Adipocyte (in vitro differentiated cells): ENCODE data around the gene PTH1R.

Experiments
- DNase-seq: peaks from one replicate; pipeline ENCODE4 v3.0.0-alpha.2; 2015; ENCODE audit warnings: low read depth
- H3K27me3 ChIP-seq: replicated peaks from 2 replicates; pipeline ENCODE4 v1.7.0; 2013; ENCODE audit warnings: mild to moderate bottlenecking, low read length, moderate library complexity; ENCODE audit not compliant: control insufficient read depth, insufficient read depth
- H3K36me3 ChIP-seq: 2 replicates; pipeline ENCODE4 v1.7.0; 2013; ENCODE audit warnings: low read length, mild to moderate bottlenecking, moderate library complexity; ENCODE audit not compliant: control insufficient read depth, insufficient read depth, severe bottlenecking
- H3K4me1 ChIP-seq: 2 replicates; pipeline ENCODE4 v1.7.0; 2013; ENCODE audit warnings: mild to moderate bottlenecking, low read length, moderate library complexity; ENCODE audit not compliant: control insufficient read depth, insufficient read depth
- H3K4me3 ChIP-seq: 2 replicates; pipeline ENCODE4 v1.7.0; 2013; ENCODE audit warnings: mild to moderate bottlenecking, low read length, moderate library complexity
- H3K9ac ChIP-seq: 2 replicates; pipeline ENCODE4 v1.7.0; 2013; ENCODE audit warnings: mild to moderate bottlenecking, low read length, moderate library complexity
- H3K9me3 ChIP-seq: 2 replicates; pipeline ENCODE4 v1.7.0; 2013; ENCODE audit warnings: mild to moderate bottlenecking, low read length, moderate library complexity; ENCODE audit not compliant: control insufficient read depth

PTH1R gene

DNA sequence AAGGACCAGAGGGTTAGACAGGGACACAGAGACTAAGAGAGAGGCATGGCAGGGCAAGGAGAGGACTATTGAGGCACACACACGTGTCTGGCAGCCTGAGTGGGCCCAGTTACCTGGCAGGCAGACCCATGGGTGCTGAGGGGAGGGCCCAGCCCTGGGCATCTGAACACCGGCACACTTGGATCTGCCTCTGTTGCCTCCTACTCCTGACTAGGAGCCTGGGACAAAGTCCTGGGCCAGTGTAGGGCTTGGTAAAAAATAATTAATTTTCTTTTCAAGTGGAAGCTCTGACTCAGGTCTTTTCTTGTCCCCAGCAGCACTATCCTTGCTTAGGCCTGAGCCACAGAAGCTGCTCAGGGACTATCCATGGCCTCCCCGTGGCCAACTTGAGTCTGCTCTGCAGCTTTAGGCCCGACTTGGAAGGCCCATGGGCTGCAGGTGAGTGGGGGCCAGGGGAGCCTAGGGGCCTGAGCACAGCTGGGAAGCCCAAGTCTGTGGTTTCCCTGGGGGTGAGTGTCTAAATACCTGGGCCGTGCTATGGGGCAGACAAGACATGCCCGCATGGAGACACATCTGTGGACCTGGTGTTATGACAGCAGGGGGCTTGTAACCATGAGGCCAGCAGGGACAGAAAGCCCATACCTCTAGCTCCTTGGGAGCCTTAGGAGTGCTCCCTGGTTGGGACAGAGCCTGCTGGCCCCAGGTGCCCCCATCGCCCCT, at the start of gene PTH1R:
Gene PTH1R, plus strand, starts transcription at position 316 of the 720 bp plus-strand sequence. CDS start 5,839 bp downstream, outside the sequence.
- no peak within 1 kb of the TSS for H3K4me3 ChIP-seq
- DNase-seq: no peak
- H3K27me3 ChIP-seq: peaks cover 12% of the 10 kb centered on the region
- peaks cover 12% of the 10 kb centered on the region for H3K4me1 ChIP-seq
- H3K36me3 ChIP-seq: no peaks in the 10 kb centered on the region
- no peaks in the 10 kb centered on the region for H3K9me3 ChIP-seq
- H3K9ac ChIP-seq: no peak within 1 kb of the TSS

- H3K4me1 ChIP-seq: no peaks in the 10 kb centered on the region
- H3K9ac ChIP-seq: no peak overlapping the region
- H3K36me3 ChIP-seq: no peaks in the 10 kb centered on the region
- H3K4me3 ChIP-seq: no peak overlapping the region
- DNase-seq: no peak
- H3K9me3 ChIP-seq: peaks cover 3% of the 10 kb centered on the region
- H3K27me3 ChIP-seq: peaks cover 11% of the 10 kb centered on the region
These were observed 47.8 kb upstream of the PTH1R start for GRCh38 chr3:46829699-46830208.

- peaks cover 11% of the 10 kb centered on the region for H3K27me3 ChIP-seq
- no peaks in the 10 kb centered on the region for H3K4me1 ChIP-seq
- no peaks in the 10 kb centered on the region for H3K36me3 ChIP-seq
- no peak overlapping the region for H3K4me3 ChIP-seq
- DNase-seq: no peak
- H3K9me3 ChIP-seq: peaks cover 3% of the 10 kb centered on the region
- H3K9ac ChIP-seq: no peak overlapping the region
These were observed 46.7 kb upstream of the PTH1R start for GRCh38 chr3:46830801-46831200.

DNA sequence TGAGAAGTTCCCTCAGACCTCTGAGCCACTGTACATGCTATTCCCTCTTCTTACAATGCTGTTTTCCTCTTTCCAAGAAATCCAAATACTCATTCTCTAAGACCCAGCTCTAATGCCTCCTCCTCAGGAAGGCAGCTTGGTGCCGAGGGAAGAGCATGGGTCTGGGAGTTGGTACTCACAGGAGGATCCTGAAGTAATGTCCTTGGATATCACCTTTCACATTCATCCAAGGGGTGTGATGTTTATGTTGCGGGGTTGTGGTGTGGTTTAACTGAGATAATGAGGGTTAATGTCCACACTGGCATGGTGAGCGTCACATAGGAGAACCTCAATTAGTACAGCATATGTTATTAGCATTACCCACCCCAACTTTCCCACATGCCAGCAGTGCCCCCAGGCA, 46.2 kb upstream of the PTH1R start:
- no peak for DNase-seq
- no peaks in the 10 kb centered on the region for H3K36me3 ChIP-seq
- no peak overlapping the region for H3K4me3 ChIP-seq
- H3K9me3 ChIP-seq: peaks cover 3% of the 10 kb centered on the region
- peaks cover 11% of the 10 kb centered on the region for H3K27me3 ChIP-seq
- no peaks in the 10 kb centered on the region for H3K4me1 ChIP-seq
- no peak overlapping the region for H3K9ac ChIP-seq

DNA sequence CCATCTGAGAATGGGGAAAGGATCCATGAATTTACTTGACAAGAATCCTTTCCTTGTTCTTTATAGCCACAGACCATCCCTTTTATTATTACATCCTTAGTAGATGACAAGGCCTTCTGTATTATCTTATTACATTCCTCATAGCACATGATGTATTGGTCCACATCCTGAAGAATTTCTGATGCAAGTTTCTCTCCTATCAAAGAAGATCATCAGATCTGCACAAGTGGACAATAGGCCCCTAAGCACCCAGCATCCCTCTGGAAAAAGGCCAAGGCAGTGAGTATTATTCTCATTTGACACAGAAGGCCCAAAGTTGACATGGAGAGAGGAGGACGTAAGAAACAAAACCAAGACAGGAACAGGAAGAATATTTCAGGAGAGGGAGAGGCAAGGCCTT, 45.7 kb upstream of the PTH1R start:
- Histone ChIP-seq H3K27me3 (peaks cover 11% of the 10 kb centered on the region), H3K9me3 (peaks cover 1% of the 10 kb centered on the region), H3K4me3 (no peak overlapping the region), H3K9ac (no peak overlapping the region), H3K36me3 (no peaks in the 10 kb centered on the region), H3K4me1 (no peaks in the 10 kb centered on the region)
- no peak for DNase-seq

DNA sequence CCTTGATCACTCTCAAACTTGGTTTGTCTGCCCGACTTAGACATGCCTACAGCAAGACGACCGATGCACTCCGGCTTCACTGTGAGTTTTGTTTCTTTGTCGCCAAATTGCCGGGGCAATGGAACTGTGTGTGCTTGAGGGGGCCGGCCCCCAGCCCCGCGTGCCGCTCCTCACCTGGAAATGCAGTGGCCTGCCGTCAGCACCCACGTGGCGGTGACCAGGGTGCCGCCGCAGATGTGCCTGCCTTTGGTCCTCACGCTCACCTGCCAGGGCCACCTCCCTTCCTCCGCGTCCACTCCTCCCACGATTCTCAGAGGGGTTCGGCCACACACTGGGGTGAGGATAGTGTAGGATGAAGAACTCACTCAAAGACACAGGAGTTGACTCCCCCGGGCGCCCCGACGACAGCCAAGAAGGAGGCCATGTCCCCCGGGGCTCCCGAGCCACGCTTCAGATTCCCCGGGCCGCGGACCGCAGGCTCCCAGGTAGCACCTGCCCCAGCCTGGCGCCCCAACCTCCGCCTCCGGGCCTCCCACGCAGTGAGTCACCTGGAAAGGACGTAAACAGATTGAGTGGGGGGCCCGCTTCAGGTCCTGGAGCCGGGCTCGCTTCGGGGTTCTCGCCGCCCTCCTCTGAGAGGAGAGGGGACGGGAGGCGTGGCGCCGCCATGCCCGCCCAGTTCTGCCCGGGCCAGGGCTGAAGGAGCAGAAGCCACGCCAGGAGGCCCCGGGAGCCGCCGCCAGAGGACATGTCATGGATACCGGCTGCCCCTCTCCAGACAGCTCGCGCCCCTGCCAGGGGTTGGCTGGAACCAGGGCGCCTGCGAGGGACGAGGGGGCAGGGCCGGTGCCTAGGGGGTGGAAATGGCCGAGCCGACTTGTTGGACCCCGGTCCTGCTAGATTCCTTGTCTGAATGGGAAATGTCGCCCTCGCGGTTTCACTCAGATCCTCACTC, 43.9 kb upstream of the PTH1R start:
- Histone ChIP-seq H3K4me3 (no peak overlapping the region), H3K9ac (no peak overlapping the region), H3K27me3 (peaks cover 11% of the 10 kb centered on the region), H3K4me1 (no peaks in the 10 kb centered on the region), H3K9me3 (peaks cover 18% of the 10 kb centered on the region), H3K36me3 (no peaks in the 10 kb centered on the region)
- DNase-seq: no peak

GRCh38 chr3:46835054-46835453, 42.5 kb upstream of the PTH1R start:
- no peaks in the 10 kb centered on the region for H3K36me3 ChIP-seq
- H3K4me1 ChIP-seq: no peaks in the 10 kb centered on the region
- DNase-seq: no peak
- H3K4me3 ChIP-seq: no peak overlapping the region
- H3K9me3 ChIP-seq: peaks cover 29% of the 10 kb centered on the region
- peaks cover 5% of the 10 kb centered on the region for H3K27me3 ChIP-seq
- H3K9ac ChIP-seq: no peak overlapping the region

DNA sequence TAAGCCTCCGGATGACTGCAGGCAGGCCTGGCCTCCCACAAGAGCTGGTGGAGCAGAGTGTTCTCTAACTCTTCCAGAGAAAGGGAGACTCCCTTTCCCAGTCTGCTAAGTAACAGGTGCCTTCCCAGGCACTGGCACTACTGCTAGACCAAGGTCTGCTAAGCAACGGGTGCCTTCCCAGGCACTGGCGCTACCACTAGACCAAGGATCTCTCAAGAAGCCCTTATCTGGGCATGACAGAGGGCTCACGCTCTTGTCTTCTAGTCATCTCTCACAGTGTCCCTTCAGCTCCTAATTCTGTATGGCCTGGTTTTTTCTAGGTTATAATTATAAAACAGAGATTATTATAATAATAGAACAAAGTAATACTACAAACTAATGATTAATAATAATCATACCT, 42.0 kb upstream of the PTH1R start:
- no peak for DNase-seq
- Histone ChIP-seq H3K36me3 (no peaks in the 10 kb centered on the region), H3K27me3 (peaks cover 5% of the 10 kb centered on the region), H3K4me1 (no peaks in the 10 kb centered on the region), H3K4me3 (no peak overlapping the region), H3K9me3 (peaks cover 33% of the 10 kb centered on the region), H3K9ac (no peak overlapping the region)

- H3K4me1 ChIP-seq: no peaks in the 10 kb centered on the region
- H3K4me3 ChIP-seq: no peak overlapping the region
- H3K9me3 ChIP-seq: peaks cover 59% of the 10 kb centered on the region
- no peak overlapping the region for H3K9ac ChIP-seq
- H3K27me3 ChIP-seq: peaks cover 5% of the 10 kb centered on the region
- no peaks in the 10 kb centered on the region for H3K36me3 ChIP-seq
- DNase-seq: no peak
These were observed 39.2 kb upstream of the PTH1R start for GRCh38 chr3:46838301-46838700.

DNA sequence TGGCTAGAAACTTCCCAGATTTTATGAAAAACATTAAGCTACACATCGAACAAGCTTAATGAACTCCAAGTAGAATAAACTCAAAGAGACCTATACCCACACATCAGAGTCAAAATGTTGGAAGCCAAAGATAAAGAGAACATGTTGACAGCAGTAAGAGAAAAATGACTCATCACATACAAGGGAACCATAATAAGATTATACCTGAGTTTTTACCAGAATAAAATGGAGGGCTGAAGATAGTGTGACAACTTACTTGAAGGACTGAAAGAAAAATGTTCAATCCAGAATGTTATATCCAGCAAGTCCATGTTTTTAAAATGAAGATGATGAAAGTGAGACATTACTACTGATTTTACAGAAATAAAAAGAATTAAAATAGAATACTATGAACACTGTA, 37.0 kb upstream of the PTH1R start:
- H3K4me1 ChIP-seq: peaks cover 6% of the 10 kb centered on the region
- H3K27me3 ChIP-seq: no peaks in the 10 kb centered on the region
- no peak for DNase-seq
- no peak overlapping the region for H3K4me3 ChIP-seq
- no peak overlapping the region for H3K9ac ChIP-seq
- H3K9me3 ChIP-seq: peaks cover 59% of the 10 kb centered on the region
- no peaks in the 10 kb centered on the region for H3K36me3 ChIP-seq

GRCh38 chr3:46843508-46843907, 34.0 kb upstream of the PTH1R start:
- Histone ChIP-seq H3K9ac (no peak overlapping the region), H3K9me3 (peaks cover 42% of the 10 kb centered on the region), H3K36me3 (no peaks in the 10 kb centered on the region), H3K4me1 (peaks cover 32% of the 10 kb centered on the region), H3K27me3 (no peaks in the 10 kb centered on the region), H3K4me3 (no peak overlapping the region)
- DNase-seq: no peak
